Fibroblast of the aortic adventitia (primary cell): ENCODE measurements around the gene NR2F6. TPM values are rescaled to one million over a fixed set of nuclear protein-coding genes. Genes with fewer than 3 reads are reported as not detected.

Experiments
- DNase-seq: peaks from one replicate; pipeline ENCODE4 v3.0.0-alpha.2; 2010; ENCODE audit warnings: low read depth
- H3K4me3 ChIP-seq: 2 replicates; pipeline ENCODE4 v1.5.1; 2011; ENCODE audit warnings: low read depth, mild to moderate bottlenecking, control low read depth, low read length, moderate library complexity
- CTCF ChIP-seq: IDR thresholded peaks from 2 replicates; pipeline ENCODE4 v1.5.1; 2011; ENCODE audit warnings: mild to moderate bottlenecking, low read length, control low read depth, inconsistent platforms; ENCODE audit not compliant: insufficient read depth
- total RNA-seq: library from RNA; depleted of rRNA; stranded (reverse); fragments of >200 nt; gene quantifications from 2 replicates; pipeline ENCODE4 v1.2.3, GENCODE V29; 2012; ENCODE audit warnings: low replicate concordance

The NR2F6 gene
- total RNA-seq, 1 donor = 23.7 TPM

GRCh38 chr19:17243830-17244617, 1.7 kb downstream of the NR2F6 start:
- TF ChIP-seq CTCF = no peak
- peak overlapping the region; percentile 90 for H3K4me3 ChIP-seq
- peak; percentile 50 for DNase-seq

- TF ChIP-seq CTCF = no peak
These were observed 2.4 kb downstream of the NR2F6 start for GRCh38 chr19:17243211-17243829.

GRCh38 chr19:17242431-17243208, 3.1 kb downstream of the NR2F6 start:
- H3K4me3 ChIP-seq = peak overlapping the region; percentile 90
- TF ChIP-seq CTCF = no peak
- DNase-seq = no peak

More at GRCh38 chr19:17243211-17243829, 2.4 kb downstream of the NR2F6 start:
- peak overlapping the region; percentile 90 for H3K4me3 ChIP-seq
- no peak for DNase-seq

GRCh38 chr19:17240826-17241399, 4.8 kb downstream of the NR2F6 start:
- TF ChIP-seq CTCF = no peak
- H3K4me3 ChIP-seq = no peak overlapping the region
- DNase-seq = no peak

GRCh38 chr19:17240062-17240752, 5.5 kb downstream of the NR2F6 start:
- no peak overlapping the region for H3K4me3 ChIP-seq
- no peak for DNase-seq
- TF ChIP-seq CTCF = no peak
